Stimulated activated CD4-positive, alpha-beta T cell treated with anti-CD3 and anti-CD28 coated beads, TNF-alpha, amount 100 ng/mL, for 4 hours (primary cell): ENCODE results near the gene F2RL1.
"Not testable (repeated sequence)": the region's sequence is repeated elsewhere in the genome, so short reads cannot be mapped to it uniquely, and the experiment has no call there.

Experiments
- DNase-seq, 3 experiments: peaks; one replicate each; pipeline ENCODE4 v3.0.0-alpha.2; 2020; ENCODE audit warnings: low read depth in 3 of 3

The F2RL1 gene

DNA sequence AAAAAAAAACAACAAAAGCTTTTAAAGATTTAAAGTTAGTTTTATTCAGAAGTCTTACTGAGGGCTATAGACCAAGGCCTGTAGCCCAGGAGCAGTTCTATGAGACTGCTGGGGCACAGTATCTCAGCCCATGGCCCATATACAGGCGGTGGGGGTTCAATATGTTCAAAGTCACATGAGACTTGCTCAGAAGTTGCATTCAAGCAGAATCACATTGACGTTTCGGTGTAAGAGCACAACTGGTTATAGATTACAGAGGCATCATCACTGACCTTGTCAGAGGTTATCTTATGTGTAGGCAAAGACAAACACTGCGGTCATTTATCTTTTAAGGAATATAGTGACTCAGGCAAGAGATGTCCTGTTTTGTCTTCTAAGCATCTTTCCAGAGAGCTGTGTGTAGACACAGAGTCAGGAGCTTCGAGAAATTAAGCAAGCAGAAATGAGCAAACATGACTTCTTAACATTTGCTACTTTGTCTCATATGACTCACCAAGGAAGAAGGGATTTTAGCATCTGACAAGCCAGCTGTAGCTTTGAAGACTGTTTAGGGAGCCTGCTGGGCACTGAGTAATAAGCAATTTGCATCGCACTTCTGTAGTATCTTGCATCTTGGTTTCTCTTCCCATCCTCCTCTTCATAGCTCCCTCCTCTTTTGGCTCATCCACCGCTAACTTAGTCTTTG lies 12.9 kb upstream of the F2RL1 start:
- no peak for DNase-seq

DNA sequence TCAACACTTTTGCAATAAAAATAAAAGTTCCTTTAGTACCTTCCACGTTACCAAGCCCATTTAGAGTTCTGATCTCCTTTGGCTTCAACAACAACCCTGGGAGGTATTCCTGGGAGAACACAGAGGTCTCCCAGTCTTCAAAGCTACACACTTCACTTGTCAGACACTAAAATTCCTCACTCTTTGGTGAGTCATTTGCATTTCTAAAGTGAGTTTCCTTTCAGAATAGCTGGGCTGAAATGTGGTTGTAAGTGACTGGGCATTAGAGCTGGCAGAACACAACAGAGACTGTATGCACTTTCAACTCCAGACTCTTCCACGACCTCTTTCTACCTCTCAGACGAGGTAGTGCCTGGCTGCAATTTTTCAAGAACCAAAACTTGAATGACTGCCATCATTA lies 11.5 kb upstream of the F2RL1 start:
- no peak for DNase-seq

DNA sequence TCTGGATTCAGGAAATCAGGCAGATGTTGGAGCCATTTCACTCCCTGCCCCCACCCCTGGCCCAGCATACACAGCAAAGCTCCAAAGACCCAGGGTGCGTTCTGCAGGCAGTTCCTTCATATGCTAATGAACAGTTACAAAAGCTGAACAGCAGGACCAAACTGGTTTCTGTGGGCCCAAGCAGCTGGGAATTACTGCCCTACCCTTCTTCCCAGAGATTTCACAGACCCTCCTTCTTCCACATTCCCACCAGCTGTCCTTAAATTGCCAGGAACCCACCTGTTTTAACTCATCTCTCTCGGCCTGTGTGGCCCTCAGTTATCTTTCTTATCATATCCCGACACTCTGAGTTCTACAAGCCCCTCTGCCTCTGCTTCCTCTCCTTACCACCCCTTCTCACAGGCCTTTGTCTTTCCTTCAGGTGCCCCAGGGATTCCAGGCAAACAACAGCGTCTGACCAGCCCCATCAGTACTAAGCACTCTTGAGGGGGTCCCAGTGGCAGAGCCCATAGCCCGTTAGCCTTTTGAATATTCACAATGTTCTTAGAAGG lies 10.6 kb upstream of the F2RL1 start:
- no peak for DNase-seq

DNA sequence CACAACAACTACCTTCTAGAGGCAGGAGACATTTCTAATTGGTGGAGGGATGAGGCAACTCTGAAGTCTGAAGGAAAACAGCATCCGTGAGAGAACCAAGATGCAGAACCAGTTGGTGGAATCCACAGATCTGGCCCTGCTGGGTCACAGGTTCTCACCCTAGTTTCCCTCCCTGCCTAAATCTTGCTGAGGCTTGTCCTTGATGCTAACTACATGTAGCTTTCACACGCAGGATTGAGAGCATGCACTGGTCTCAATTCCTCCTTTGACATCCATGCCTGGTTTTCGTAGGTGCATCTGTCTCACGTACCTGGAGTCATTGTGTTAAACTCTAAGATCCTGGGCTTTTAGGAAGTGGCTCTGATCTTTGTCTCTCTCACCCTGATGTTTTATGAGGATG lies 9.7 kb upstream of the F2RL1 start:
- no peak for DNase-seq

DNA sequence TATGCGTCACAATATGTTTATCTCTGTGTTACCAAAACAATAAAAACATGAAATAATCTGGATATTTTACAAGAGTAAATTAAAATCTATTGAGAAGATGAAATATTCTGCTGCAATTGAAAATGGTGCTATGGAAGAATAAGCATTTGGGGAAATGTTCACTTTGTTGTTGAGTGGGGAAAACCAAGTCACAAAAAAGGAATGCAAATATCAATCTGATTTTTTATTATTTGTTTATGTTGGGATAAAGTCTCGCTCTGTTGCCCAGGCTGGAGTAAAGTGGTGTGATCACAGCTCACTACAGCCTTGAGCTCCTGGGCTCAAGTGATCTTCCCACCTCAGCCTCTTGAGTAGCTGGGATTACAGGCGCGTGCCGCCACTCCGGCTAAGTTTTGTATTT lies 8.6 kb upstream of the F2RL1 start:
- DNase-seq, result no peak

DNA sequence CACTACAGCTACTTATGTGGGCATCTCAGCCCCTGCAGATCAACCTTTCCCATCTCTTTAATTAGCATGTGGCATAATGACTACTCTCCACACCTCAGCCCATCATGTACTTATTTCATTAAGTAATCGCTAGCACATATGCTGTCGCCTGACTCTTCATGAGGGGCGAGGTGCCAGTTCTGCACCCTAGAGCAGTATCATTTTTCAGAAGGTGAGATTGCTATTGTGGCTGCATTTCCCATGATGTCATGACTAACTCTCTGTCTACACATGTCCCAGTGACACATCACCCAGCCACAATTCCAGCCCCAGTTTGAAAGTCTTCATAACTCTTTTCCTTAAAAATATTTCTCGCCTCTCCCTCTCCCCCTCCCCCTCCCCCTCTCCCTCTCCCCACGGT lies 7.6 kb upstream of the F2RL1 start:
- DNase-seq, result no peak

DNA sequence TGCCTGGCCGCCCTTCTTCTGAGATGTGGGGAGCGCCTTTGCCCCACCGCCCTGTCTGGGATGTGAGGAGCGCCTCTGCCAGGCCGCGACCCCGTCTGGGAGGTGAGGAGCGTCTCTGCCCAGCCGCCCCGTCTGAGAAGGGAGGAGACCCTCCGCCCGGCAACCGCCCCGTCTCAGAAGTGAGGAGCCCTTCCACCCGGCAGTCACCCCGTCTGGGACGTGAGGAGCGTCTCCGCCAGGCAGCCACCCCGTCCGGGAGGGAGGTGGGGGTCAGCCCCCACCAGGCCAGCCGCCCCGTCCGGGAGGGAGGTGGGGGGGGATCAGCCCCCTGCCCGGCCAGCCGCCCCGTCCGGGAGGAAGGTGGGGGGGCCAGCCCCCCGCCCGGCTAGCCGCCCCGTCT lies 6.6 kb upstream of the F2RL1 start:
- not testable (repeated sequence) for DNase-seq

DNA sequence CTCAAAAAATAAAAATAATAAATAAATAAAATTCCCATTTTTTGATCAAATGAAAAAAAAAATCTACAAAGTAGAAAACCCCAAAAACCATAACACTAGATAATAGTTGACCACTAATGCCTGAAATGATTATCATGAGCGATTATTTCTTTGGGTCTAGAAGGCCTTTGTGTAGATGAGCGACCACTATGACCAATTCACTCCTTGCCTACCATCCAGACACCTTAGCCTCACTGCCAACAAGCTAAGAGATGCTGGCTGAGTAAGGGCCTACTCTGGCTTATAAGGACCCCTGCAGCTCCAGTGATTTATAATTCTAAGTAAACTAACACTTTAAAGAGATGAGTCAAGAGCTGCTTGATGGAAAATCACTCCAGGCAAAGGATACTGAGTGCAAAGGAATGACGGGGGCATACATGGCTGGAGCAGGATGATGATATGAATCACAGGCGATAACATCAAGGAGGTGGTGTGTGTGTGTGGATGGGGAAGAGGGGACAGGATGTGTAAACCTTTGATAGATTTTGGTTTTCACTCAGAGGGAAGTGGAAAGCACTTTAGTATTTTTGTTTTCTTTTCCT lies 4.8 kb upstream of the F2RL1 start:
- no peak for DNase-seq

DNA sequence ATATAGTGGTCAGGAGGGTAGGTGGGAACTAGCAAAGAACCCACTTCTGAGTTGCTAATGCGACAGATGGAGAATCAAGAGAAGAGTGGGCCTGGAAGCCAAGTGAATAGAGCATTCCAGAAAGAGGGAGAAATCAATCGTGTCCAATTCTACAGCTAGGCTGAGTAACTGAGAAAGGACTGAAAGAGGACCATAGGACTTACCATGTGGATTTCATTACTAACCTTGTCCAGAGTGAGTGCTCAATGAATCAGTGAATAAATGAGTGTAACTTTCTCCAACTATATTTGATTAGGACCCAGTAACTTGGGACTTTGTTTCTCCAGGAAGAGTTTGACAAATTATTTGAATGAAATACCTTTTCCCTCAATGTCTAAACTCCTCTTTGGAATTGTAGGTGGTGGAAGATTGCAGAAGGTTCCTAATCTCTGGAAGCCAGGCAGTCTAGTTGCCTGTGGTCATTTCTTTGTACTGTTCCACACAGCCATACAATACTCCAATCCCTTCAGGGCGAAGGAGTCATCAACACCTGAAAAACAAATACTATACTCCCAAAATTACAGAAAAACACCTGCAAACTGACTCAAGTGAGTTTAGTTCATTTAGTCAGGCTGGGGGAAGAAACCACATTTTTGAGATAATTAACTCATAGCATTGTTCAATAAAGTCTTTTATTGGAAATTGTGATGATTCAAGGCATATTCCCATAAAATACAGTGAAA lies 2.6 kb upstream of the F2RL1 start:
- no peak for DNase-seq

DNA sequence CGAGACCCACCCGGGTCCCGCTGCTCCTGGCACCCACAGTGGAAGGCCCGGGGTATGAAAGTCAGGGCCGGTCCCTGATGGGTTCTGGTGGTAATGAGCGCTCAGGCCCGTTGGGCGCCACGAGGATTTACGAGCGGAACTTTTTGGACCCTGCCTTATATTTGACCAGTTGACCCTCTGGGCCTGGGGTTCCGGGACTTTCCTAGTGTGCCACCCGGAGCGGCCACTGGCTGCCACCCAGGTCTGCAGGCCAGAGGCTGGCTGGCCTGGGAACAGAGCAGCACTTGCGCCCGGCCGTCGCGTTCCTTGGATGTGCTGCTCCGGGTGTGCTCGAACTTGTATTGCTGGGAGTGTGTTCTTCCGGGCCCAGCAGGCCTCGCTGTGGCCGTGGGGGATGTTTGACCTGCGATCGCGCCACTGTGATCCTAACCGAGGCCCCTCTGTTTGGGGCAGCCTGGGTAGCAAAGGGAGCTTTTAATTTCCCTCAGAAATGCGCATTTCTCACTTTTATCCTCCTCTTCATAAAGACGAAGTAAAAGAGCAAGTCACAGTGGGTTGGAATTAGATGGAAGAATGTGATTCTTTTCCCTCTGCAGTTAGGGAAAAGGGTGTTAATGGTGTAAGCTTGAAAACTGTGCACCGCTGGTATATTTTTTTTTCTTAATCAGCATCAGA lies 1.2 kb downstream of the F2RL1 start:
- no peak for DNase-seq

DNA sequence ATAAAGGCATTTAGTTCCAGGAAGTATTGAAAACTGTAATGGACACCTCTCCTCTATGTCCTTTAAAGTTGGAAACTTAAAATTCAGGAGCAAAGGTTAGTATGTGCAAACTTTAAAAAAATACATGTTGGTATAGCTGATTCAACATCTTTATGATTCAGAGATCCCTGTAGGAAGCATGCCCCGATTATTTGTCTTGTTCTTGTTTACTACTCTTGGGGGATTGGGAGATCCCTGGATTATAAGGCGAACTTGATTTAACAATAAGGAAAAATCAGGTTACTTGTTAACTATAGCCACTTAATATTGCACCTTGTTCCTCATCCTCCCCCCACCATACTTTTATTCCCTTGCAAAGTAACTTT lies 1.7 kb downstream of the F2RL1 start:
- DNase-seq, result no peak

DNA sequence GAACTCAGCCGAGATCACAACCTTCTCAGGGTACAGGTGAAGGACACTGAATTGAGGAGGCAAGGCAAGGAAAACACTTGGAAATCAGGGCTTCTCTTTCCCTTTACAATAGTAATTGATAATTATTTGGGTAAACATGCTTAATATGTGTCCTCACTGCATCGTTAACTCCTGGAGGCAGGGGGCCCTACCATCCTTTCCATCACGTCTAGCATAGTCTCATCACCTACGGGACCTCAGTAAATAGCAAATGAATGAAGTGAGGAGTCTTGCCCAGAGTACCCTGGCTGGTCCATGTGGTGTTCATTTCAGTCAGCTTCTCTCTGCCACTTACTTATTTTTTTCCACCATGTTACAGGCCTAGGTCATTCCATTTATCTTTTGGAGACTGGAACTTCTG lies 2.3 kb downstream of the F2RL1 start:
- DNase-seq, result no peak

DNA sequence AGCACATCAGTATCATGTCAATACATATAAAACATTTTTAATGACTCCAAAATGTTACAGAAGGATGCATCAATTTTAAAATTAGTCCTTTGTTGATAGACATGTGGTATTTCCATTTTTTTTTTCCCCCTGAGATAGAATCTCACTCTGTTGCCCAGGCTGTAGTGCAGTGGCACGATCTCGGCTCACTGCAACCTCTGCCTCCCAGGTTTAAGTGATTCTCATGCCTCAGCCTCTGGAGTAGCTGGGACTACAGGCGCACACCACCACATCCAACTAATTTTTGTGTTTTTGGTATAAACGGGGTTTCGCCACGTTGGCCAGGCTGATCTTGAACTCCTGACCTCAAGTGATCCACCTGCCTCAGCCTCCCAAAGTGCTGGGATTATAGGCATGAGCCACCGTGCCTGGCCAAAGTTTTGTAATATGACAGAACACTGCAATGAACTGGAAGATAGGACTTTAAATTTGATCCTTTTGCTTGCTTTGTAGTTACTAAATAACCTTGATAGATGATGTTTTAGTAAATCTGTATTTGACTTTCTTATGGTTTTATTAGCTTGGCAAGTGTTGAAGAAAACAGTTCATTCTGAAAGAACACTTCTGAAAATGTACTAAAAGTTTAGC lies 3.4 kb downstream of the F2RL1 start:
- not testable (repeated sequence) for DNase-seq

DNA sequence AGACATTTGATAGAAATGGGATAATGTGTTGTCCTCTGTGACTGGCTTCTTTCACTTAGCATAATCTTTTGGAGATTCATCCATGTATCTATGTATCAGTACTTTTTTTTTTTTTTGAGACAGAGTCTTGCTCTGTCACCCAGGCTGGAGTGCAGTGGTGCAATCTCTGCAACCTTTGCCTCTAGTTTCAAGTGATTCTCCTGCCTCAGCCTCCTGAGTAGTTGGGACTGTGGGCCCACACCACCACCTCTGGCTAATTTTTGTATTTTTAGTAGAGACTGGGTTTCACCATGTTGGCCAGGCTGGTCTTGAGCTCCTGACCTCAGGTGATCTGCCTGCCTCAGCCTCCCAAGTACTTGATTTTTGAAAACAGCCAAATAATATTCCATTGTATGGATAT lies 7.6 kb downstream of the F2RL1 start:
- DNase-seq, result not testable (repeated sequence)

DNA sequence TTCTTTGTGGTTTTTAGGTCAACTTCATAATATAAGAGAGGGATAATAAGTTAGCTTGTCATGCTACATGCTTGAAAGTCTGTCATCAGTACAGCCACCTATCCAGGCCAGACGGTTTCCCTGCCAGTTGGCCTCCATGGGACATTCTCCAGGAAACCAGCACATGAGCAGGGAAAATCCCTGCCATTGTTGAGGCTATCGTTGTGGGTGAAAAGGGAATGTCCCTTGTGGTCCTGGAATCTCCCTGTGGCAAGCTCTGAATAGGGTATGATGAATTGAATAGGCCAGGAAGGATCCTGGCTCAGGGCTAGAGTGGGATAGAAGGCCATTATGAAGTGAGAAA lies 12.3 kb downstream of the F2RL1 start:
- DNase-seq, result no peak

DNA sequence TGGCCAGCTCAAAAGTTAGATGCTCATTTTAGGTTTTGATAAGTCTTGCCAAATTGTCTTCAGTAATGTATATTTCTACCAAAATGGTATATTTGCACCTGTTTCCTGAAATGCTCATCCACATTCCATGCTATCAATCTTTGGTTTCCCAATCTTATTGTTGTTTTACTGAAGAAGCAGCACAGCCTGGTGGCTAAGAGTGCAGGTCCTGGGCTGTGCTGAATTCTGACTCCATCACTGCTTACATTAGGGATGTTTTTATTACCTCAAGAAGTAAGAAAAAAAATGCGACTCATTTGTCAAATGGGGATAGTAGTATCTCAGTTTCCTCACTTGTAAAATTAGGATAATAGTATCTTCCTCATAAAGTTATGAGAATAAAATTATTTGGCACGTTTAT lies 17.4 kb downstream of the F2RL1 start:
- no peak for DNase-seq

DNA sequence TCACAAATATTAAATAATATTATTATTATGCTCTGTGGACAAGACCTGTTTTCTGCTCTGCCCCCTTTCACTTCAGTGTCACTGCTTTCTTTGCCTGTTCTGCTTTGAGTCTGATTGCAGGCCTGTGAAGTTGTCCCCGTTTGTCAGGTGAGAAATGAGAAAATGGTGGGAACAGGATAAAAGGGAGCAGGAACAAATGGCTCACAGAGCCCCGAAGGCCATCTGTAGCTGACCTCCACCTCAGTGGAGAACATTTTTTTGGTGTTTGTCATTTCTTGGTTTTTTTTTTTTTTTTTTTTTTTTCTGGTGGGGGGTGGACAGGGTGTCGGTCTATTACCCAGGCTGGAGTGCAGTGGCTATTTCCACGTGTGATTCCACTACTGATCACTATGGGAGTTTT lies 17.8 kb downstream of the F2RL1 start:
- DNase-seq, result no peak

DNA sequence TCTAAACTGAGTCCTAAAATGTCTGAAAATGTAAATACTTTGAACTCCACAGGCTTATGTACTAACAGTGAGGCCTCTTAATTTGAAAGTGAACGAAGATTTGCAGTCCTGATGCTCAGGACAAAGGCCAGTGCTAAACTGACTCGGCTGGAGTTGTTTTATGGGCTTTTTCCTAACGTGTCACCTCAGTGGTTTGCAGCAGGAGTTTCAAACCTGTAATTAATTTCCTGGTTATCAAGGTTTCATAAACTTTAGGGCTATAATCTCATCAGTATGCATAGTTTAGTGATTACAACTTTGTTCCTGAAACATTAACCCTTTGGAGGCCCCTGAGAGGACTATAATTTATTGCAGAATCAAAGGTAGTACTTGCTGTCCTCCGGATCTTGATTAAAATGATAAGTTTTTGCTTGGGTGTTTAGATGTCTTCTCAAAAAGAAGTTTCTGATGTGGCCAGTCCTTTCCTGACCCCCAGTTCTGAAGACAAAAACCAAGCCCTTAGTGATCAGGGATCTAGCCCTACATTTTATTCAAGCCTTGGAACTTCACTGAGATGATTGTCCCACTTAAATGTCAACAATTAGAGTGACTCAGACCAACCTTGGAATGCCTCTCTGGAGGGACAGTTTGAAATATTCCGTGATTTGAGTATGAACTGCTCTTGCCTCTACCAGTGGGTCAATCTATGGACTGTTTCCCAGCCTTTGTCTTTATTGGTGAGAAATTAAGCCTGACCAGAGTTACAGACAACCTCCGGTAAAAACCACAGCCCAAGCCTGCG lies 19.8 kb downstream of the F2RL1 start:
- no peak for DNase-seq

DNA sequence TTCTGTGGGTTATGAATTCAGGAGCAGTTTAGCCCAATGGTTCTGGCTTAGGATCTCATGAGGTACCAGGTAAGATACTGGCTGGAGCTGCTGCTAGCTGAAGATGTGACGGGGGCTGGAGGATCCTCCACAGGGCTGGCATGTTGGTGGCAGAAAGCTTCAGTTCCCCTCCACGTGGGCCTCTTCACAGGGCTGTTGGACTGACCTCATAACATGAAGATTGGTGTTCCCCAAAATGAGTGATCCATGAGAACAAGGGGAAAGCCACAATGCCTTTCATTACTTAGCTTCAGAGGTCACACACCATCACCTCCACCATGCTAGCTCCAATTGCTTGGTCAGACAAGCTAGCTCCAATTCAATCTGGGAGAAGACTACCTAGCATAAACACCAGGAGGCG lies 22.5 kb downstream of the F2RL1 start:
- DNase-seq, result no peak

DNA sequence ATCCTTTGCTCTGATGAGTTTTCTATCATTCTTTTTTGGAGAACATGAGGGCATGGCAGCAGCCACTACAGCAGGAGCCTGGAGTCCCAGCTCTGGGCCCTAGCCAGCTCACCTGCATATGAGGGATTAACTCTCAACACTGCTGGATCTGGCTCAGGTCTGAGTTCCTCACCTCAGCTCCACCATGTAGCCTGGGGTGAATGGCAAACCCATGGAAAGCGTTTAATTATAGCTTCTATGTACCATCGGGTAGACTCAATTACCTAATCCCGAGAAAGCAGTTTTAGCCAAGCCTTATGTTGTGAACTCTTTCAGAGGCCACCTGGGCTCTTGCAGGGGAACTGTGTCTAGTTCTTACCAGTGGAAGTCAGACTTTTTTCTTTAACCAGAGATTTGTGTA lies 27.1 kb downstream of the F2RL1 start:
- no peak for DNase-seq
